T-helper 9 cell (primary cell): ENCODE measurements around the gene CRADD.

ENCODE experiments used
- DNase-seq: peaks from one replicate; pipeline ENCODE4 v3.0.0-alpha.2; 2020

The CRADD gene

GRCh38 chr12:93673084-93673483 lies 4.1 kb upstream of the CRADD start:
- no peak for DNase-seq

- no peak for DNase-seq
Observed at GRCh38 chr12:93674386-93674785, 2.8 kb upstream of the CRADD start.

- DNase-seq = no peak
Observed at GRCh38 chr12:93676408-93677194, 574 bp upstream of the CRADD start.

- DNase-seq = no peak
Observed at GRCh38 chr12:93678779-93679178, 1.6 kb downstream of the CRADD start.

GRCh38 chr12:93679308-93679925 lies 2.2 kb downstream of the CRADD start:
- no peak for DNase-seq

- no peak for DNase-seq
Observed at GRCh38 chr12:93680006-93680405, 2.8 kb downstream of the CRADD start.

GRCh38 chr12:93682846-93683261 lies 5.7 kb downstream of the CRADD start:
- DNase-seq = no peak

- DNase-seq = no peak
Observed at GRCh38 chr12:93683410-93683809, 6.2 kb downstream of the CRADD start.

GRCh38 chr12:93684716-93685115 lies 7.5 kb downstream of the CRADD start:
- DNase-seq = no peak

GRCh38 chr12:93686572-93687356 lies 9.6 kb downstream of the CRADD start:
- no peak for DNase-seq

GRCh38 chr12:93689076-93689834 lies 12.1 kb downstream of the CRADD start:
- no peak for DNase-seq

GRCh38 chr12:93696462-93696861 lies 19.3 kb downstream of the CRADD start:
- DNase-seq = no peak

GRCh38 chr12:93698307-93699092 lies 21.3 kb downstream of the CRADD start:
- no peak for DNase-seq

GRCh38 chr12:93699271-93700145 lies 22.3 kb downstream of the CRADD start:
- no peak for DNase-seq

- no peak for DNase-seq
Observed at GRCh38 chr12:93702707-93703315, 25.6 kb downstream of the CRADD start.

GRCh38 chr12:93704122-93704521 lies 26.9 kb downstream of the CRADD start:
- DNase-seq = no peak

- DNase-seq = no peak
Observed at GRCh38 chr12:93704625-93705024, 27.4 kb downstream of the CRADD start.

- DNase-seq = no peak
Observed at GRCh38 chr12:93705237-93705636, 28.1 kb downstream of the CRADD start.

- no peak for DNase-seq
Observed at GRCh38 chr12:93706387-93706786, 29.2 kb downstream of the CRADD start.

GRCh38 chr12:93706824-93707223 lies 29.6 kb downstream of the CRADD start:
- no peak for DNase-seq

- no peak for DNase-seq
Observed at GRCh38 chr12:93707836-93708235, 30.7 kb downstream of the CRADD start.
